Fibroblast of skin of right quadriceps (primary cell): ENCODE data around the gene MAFF.
"Not testable (repeated sequence)": the region's sequence is repeated elsewhere in the genome, so short reads cannot be mapped to it uniquely, and the experiment has no call there.

Source experiments
- DNase-seq: peaks from one replicate; pipeline ENCODE4 v3.0.0-alpha.2; 2013

MAFF gene

GRCh38 chr22:38177926-38178604, 23.7 kb upstream of the MAFF start:
- peak; percentile 80 for DNase-seq

- not testable (repeated sequence) for DNase-seq
Observed at GRCh38 chr22:38178605-38178937, 23.2 kb upstream of the MAFF start.

GRCh38 chr22:38180841-38181452, 20.8 kb upstream of the MAFF start:
- no peak for DNase-seq

GRCh38 chr22:38181453-38182200, 20.2 kb upstream of the MAFF start, which contains the start of gene PLA2G6:
Gene PLA2G6, minus strand, starts transcription at chr22:38181830. Its CDS starts 12,404 bp downstream, at chr22:38169426.
- peak; percentile 99 for DNase-seq

- DNase-seq = no peak
Observed at GRCh38 chr22:38184788-38185187, 17.0 kb upstream of the MAFF start.

GRCh38 chr22:38186429-38186828, 15.4 kb upstream of the MAFF start:
- DNase-seq = no peak

GRCh38 chr22:38187413-38188212, 14.2 kb upstream of the MAFF start:
- no peak for DNase-seq

GRCh38 chr22:38189104-38189503, 12.7 kb upstream of the MAFF start:
- no peak for DNase-seq

GRCh38 chr22:38190581-38190980, 11.2 kb upstream of the MAFF start:
- no peak for DNase-seq

- DNase-seq = no peak
Observed at GRCh38 chr22:38191055-38191454, 10.7 kb upstream of the MAFF start.

- no peak for DNase-seq
Observed at GRCh38 chr22:38191731-38192474, 9.9 kb upstream of the MAFF start.

- DNase-seq = no peak
Observed at GRCh38 chr22:38192475-38192863, 9.3 kb upstream of the MAFF start.

GRCh38 chr22:38193580-38193979, 8.2 kb upstream of the MAFF start:
- DNase-seq = no peak

GRCh38 chr22:38196791-38197419, 4.9 kb upstream of the MAFF start:
- no peak for DNase-seq

- no peak for DNase-seq
Observed at GRCh38 chr22:38199826-38200559, 1.8 kb upstream of the MAFF start.

GRCh38 chr22:38201371-38201710, 453 bp upstream of the MAFF start:
- DNase-seq = no peak

GRCh38 chr22:38202437-38203089, 769 bp downstream of the MAFF start:
- DNase-seq = peak; percentile 79

GRCh38 chr22:38203090-38203810, 1.5 kb downstream of the MAFF start:
- no peak for DNase-seq

GRCh38 chr22:38203855-38204514, 2.2 kb downstream of the MAFF start:
- DNase-seq = peak; percentile 54

GRCh38 chr22:38204784-38205183, 3.0 kb downstream of the MAFF start:
- no peak for DNase-seq
